GM21529 (cell line): ENCODE data around the gene PPP1R27.
"Not testable (repeated sequence)": the region's sequence is repeated elsewhere in the genome, so short reads cannot be mapped to it uniquely, and the experiment has no call there.

ENCODE experiments used
- ATAC-seq: cut with Tn5 transposase; IDR thresholded peaks from one replicate; pipeline ENCODE4 v1.9.1; 2021; ENCODE audit not compliant: unreplicated experiment

PPP1R27 gene

GRCh38 chr17:81842378-81842724, 7.5 kb upstream of the PPP1R27 start:
- no peak for ATAC-seq

- ATAC-seq, result no peak
Measured at GRCh38 chr17:81841866-81842265, 7.0 kb upstream of the PPP1R27 start.

- no peak for ATAC-seq
Measured at GRCh38 chr17:81840826-81841778, 6.3 kb upstream of the PPP1R27 start.

- ATAC-seq, result not testable (repeated sequence)
Measured at GRCh38 chr17:81840059-81840458, 5.2 kb upstream of the PPP1R27 start.

GRCh38 chr17:81839301-81839700, 4.5 kb upstream of the PPP1R27 start:
- no peak for ATAC-seq

GRCh38 chr17:81838753-81839255, 4.0 kb upstream of the PPP1R27 start:
- ATAC-seq, result no peak

- no peak for ATAC-seq
Measured at GRCh38 chr17:81837641-81838040, 2.8 kb upstream of the PPP1R27 start.

GRCh38 chr17:81833921-81834830, 674 bp downstream of the PPP1R27 start:
- no peak for ATAC-seq

- peak; percentile 66 for ATAC-seq
Measured at GRCh38 chr17:81833160-81833920, 1.5 kb downstream of the PPP1R27 start, which contains the start of gene MCRIP1. Gene MCRIP1 (minus strand): TSS chr17:81833291. CDS start chr17:81824506, 8,785 bp downstream.

- ATAC-seq, result peak; percentile 28
Measured at GRCh38 chr17:81832608-81833159, 2.2 kb downstream of the PPP1R27 start.

- no peak for ATAC-seq
Measured at GRCh38 chr17:81831957-81832607, 2.8 kb downstream of the PPP1R27 start.

- no peak for ATAC-seq
Measured at GRCh38 chr17:81831563-81831956, 3.3 kb downstream of the PPP1R27 start.

GRCh38 chr17:81829858-81830257, 5.0 kb downstream of the PPP1R27 start:
- no peak for ATAC-seq

- ATAC-seq, result no peak
Measured at GRCh38 chr17:81828656-81829055, 6.2 kb downstream of the PPP1R27 start.

- ATAC-seq, result no peak
Measured at GRCh38 chr17:81825841-81826466, 8.9 kb downstream of the PPP1R27 start.

- ATAC-seq, result no peak
Measured at GRCh38 chr17:81824595-81824994, 10.3 kb downstream of the PPP1R27 start.

- no peak for ATAC-seq
Measured at GRCh38 chr17:81823820-81824550, 10.9 kb downstream of the PPP1R27 start.

- ATAC-seq, result no peak
Measured at GRCh38 chr17:81822996-81823819, 11.6 kb downstream of the PPP1R27 start.
